Vagina (tissue), 2 donors: Measurements from ENCODE around the gene POC1A. TPM values are rescaled to one million over a fixed set of nuclear protein-coding genes. Genes with fewer than 3 reads are reported as not detected.

Source experiments
- DNase-seq, 2 donors: peaks; one replicate each; pipeline ENCODE4 v3.0.0-alpha.2; 2017; ENCODE audit errors: extremely low spot score in 2 of 2
- H3K27ac ChIP-seq: fragments of 200-600 bp; sonication (generic); one replicate; pipeline ENCODE4 v1.5.1; 2019
- H3K27me3 ChIP-seq: fragments of 200-600 bp; sonication (generic); one replicate; pipeline ENCODE4 v1.5.1; 2019
- H3K36me3 ChIP-seq, 2 donors: fragments of 200-600 bp; sonication (generic); one replicate each; pipeline ENCODE4 v1.5.1; 2017 to 2019
- H3K4me1 ChIP-seq: fragments of 200-600 bp; sonication (generic); one replicate; pipeline ENCODE4 v1.5.1; 2019
- H3K4me3 ChIP-seq, 2 donors: fragments of 200-600 bp; sonication (generic); 1 replicate in 1 of 2; 2 replicates in 1 of 2; pipeline ENCODE4 v1.5.1; 2016 to 2019
- H3K9me3 ChIP-seq: fragments of 200-600 bp; sonication (generic); one replicate; pipeline ENCODE4 v1.5.1; 2019
- CTCF ChIP-seq, 3 experiments: fragments of 450-650 bp in 2 of 3; fragments of 200-600 bp in 1 of 3; sonication (generic) in 1 of 3; IDR thresholded peaks; one replicate each; pipeline ENCODE4 v1.5.1; 2017 to 2019; ENCODE audit warnings: antibody characterized with exemption in 3 of 3, mild to moderate bottlenecking in 2 of 3, moderate library complexity in 2 of 3
- POLR2A ChIP-seq, 2 donors: fragments of 450-650 bp; IDR thresholded peaks; one replicate each; pipeline ENCODE4 v1.6.1; 2017; ENCODE audit warnings: antibody characterized with exemption in 2 of 2, mild to moderate bottlenecking in 2 of 2, moderate library complexity in 2 of 2
- POLR2AphosphoS5 ChIP-seq, 2 donors: sonication (generic); formaldehyde crosslinking; IDR thresholded peaks; one replicate each; pipeline ENCODE4 v1.9.0; 2017; ENCODE audit warnings: antibody characterized with exemption in 2 of 2, mild to moderate bottlenecking in 2 of 2, low read depth in 1 of 2; ENCODE audit not compliant: insufficient read depth in 1 of 2
- intact Hi-C: fragments of 100-400 bp; cut with DNase I; formaldehyde crosslinking; loops from one replicate; pipeline ENCODE4 v1.15.1; 2023
- total RNA-seq: library from RNA; depleted of rRNA; stranded (reverse); fragments of >200 nt; gene quantifications from one replicate; pipeline ENCODE4 v1.2.3, GENCODE V29; 2016

The POC1A gene
- total RNA-seq, 1 donor from 2014 or later: 0.74 TPM

GRCh38 chr3:52120556-52121463 is 33.4 kb downstream of the POC1A start:
- Histone ChIP-seq H3K4me3 (no peak overlapping the region), H3K9me3 (no peaks in the 10 kb centered on the region), H3K4me1 (peaks cover 26% of the 10 kb centered on the region), H3K36me3 (no peaks in the 10 kb centered on the region), H3K27ac (peak overlapping the region; percentile 57), H3K27me3 (no peaks in the 10 kb centered on the region)
- DNase-seq: no peak
- intact Hi-C loops: loop anchor here (5.0 to 10.0 kb wide), 2 partner anchors 66 to 119 kb away; partner anchors contain the start of gene DUSP7
- no peak for TF ChIP-seq POLR2AphosphoS5 (IDR thresholded peaks at IDR 0.05; ENCODE audit: insufficient read depth in 1 of 2, low read depth in 1 of 2)
- TF ChIP-seq POLR2A (IDR thresholded peaks at IDR 0.05): no peak
- no peak for TF ChIP-seq CTCF (IDR thresholded peaks at IDR 0.05)

- intact Hi-C loops: loop anchor here (5.0 to 10.0 kb wide), 2 partner anchors 65 to 118 kb away; partner anchors contain the start of gene DUSP7
- no peak overlapping the region for H3K27ac ChIP-seq
- no peaks in the 10 kb centered on the region for H3K36me3 ChIP-seq
- TF ChIP-seq POLR2AphosphoS5 (IDR thresholded peaks at IDR 0.05; ENCODE audit: insufficient read depth in 1 of 2, low read depth in 1 of 2) (no peak), POLR2A (IDR thresholded peaks at IDR 0.05) (no peak), CTCF (IDR thresholded peaks at IDR 0.05) (no peak)
- no peak for DNase-seq
- no peaks in the 10 kb centered on the region for H3K27me3 ChIP-seq
- peaks cover 32% of the 10 kb centered on the region for H3K4me1 ChIP-seq
- no peaks in the 10 kb centered on the region for H3K9me3 ChIP-seq
- H3K4me3 ChIP-seq: no peak overlapping the region
These were observed 34.4 kb downstream of the POC1A start for GRCh38 chr3:52119826-52120225.

- H3K27me3 ChIP-seq: no peaks in the 10 kb centered on the region
- H3K4me3 ChIP-seq: no peak overlapping the region
- intact Hi-C loops: no loop called here
- no peak overlapping the region for H3K27ac ChIP-seq
- H3K4me1 ChIP-seq: peaks cover 39% of the 10 kb centered on the region
- no peaks in the 10 kb centered on the region for H3K36me3 ChIP-seq
- no peaks in the 10 kb centered on the region for H3K9me3 ChIP-seq
- TF ChIP-seq POLR2AphosphoS5 (IDR thresholded peaks at IDR 0.05; ENCODE audit: insufficient read depth in 1 of 2, low read depth in 1 of 2): no peak
- no peak for DNase-seq
These were observed 35.1 kb downstream of the POC1A start for GRCh38 chr3:52119099-52119498.

- Histone ChIP-seq H3K4me3 (no peak overlapping the region), H3K9me3 (no peaks in the 10 kb centered on the region), H3K27ac (no peak overlapping the region), H3K36me3 (no peaks in the 10 kb centered on the region), H3K27me3 (no peaks in the 10 kb centered on the region), H3K4me1 (peaks cover 38% of the 10 kb centered on the region)
- intact Hi-C loops: no loop called here
- no peak for TF ChIP-seq POLR2AphosphoS5 (IDR thresholded peaks at IDR 0.05; ENCODE audit: insufficient read depth in 1 of 2, low read depth in 1 of 2)
- TF ChIP-seq POLR2A (IDR thresholded peaks at IDR 0.05): no peak
- TF ChIP-seq CTCF (IDR thresholded peaks at IDR 0.05): no peak
- DNase-seq: no peak
These were observed 35.9 kb downstream of the POC1A start for GRCh38 chr3:52118156-52118875.

- Histone ChIP-seq H3K27ac (no peak overlapping the region), H3K4me3 (no peak overlapping the region), H3K9me3 (no peaks in the 10 kb centered on the region), H3K4me1 (peaks cover 33% of the 10 kb centered on the region), H3K36me3 (no peaks in the 10 kb centered on the region), H3K27me3 (no peaks in the 10 kb centered on the region)
- no peak for TF ChIP-seq POLR2A (IDR thresholded peaks at IDR 0.05)
- no peak for TF ChIP-seq CTCF (IDR thresholded peaks at IDR 0.05)
- TF ChIP-seq POLR2AphosphoS5 (IDR thresholded peaks at IDR 0.05; ENCODE audit: insufficient read depth in 1 of 2, low read depth in 1 of 2): no peak
- intact Hi-C loops: no loop called here
- DNase-seq: no peak
These were observed 36.7 kb downstream of the POC1A start for GRCh38 chr3:52117537-52117936.
